GM12878 (cell line): ENCODE results near the gene MYL7. TPM values are rescaled to one million over a fixed set of nuclear protein-coding genes. Genes with fewer than 3 reads are reported as not detected.

Source experiments
- ATAC-seq: fragments of 200-7000 bp; cut with Tn5 transposase; 3 replicates; pipeline ENCODE4 v1.9.1; 2020; ENCODE audit warnings: mild to moderate bottlenecking, moderate library complexity
- BruUV-seq: library from RNA; stranded (reverse); fragments of 400-500 nt; replicated peaks from 2 replicates; lab custom pipeline; 2021; lab: Mats Ljungman, UMichigan
- CTCF ChIA-PET: fragments of 300-600 bp; sonication (Branson Sonifier 250); formaldehyde crosslinking; extraction: SDS; loops from one replicate; lab custom pipeline; 2021; ENCODE audit warnings: inconsistent platforms; lab: Yijun Ruan, JAX
- POLR2A ChIA-PET: fragments of 350-600 bp; formaldehyde crosslinking; extraction: SDS; loops from one replicate; lab custom pipeline; 2021; ENCODE audit warnings: inconsistent platforms; lab: Charles Lee
- RAD21 ChIA-PET: fragments of 300-600 bp; sonication (Branson Sonifier 250); formaldehyde crosslinking; loops from one replicate; lab custom pipeline; 2023; ENCODE audit warnings: antibody characterized with exemption; ENCODE audit not compliant: unreplicated experiment; lab: Charles Lee
- SMC1A ChIA-PET: fragments of 300-600 bp; sonication (Branson Sonifier 250); formaldehyde crosslinking; loops from one replicate; lab custom pipeline; 2023; ENCODE audit not compliant: unreplicated experiment, uncharacterized antibody; lab: Charles Lee
- DNase-seq: peaks from one replicate; pipeline ENCODE4 v3.0.0-alpha.2; 2011; ENCODE audit warnings: low read depth, low spot score
- FAIRE-seq: peaks from 3 replicates; lab custom pipeline; 2011; peaks lifted over from hg19 to GRCh38; lab: Jason Lieb, UNC
- H2AFZ ChIP-seq: 2 replicates; pipeline ENCODE4 v1.6.0; 2011; ENCODE audit warnings: low read depth, low read length, control low read depth; ENCODE audit not compliant: control insufficient read depth
- H3K27ac ChIP-seq: 2 replicates; pipeline ENCODE4 v1.5.1; 2011; ENCODE audit warnings: control low read depth; ENCODE audit not compliant: control insufficient read depth, insufficient read depth
- H3K27me3 ChIP-seq, 2 experiments: replicated peaks in 1 of 2; 2 replicates each; pipeline versions ENCODE4 v1.6.0 to v1.6.1; 2011; ENCODE audit warnings: low read length in 1 of 2; ENCODE audit not compliant: control insufficient read depth in 2 of 2, insufficient read depth in 2 of 2
- H3K36me3 ChIP-seq, 2 experiments: 2 replicates each; pipeline ENCODE4 v1.5.1; 2011; ENCODE audit warnings: low read length in 1 of 2; ENCODE audit not compliant: control insufficient read depth in 2 of 2, insufficient read depth in 2 of 2
- H3K4me1 ChIP-seq: 2 replicates; pipeline ENCODE4 v1.6.1; 2011; ENCODE audit warnings: mild to moderate bottlenecking, low read length, moderate library complexity, mixed read lengths; ENCODE audit not compliant: control insufficient read depth, insufficient read depth
- H3K4me2 ChIP-seq: 2 replicates; pipeline ENCODE4 v1.6.0; 2011; ENCODE audit warnings: control low read depth; ENCODE audit not compliant: control insufficient read depth, insufficient read depth
- H3K4me3 ChIP-seq: fragments of 200-600 bp; sonication (generic); 2 replicates; pipeline ENCODE4 v1.5.1; 2016
- H3K79me2 ChIP-seq: 2 replicates; pipeline ENCODE4 v1.6.0; 2011; ENCODE audit warnings: low read length; ENCODE audit not compliant: control insufficient read depth, insufficient read depth
- H3K9ac ChIP-seq: 2 replicates; pipeline ENCODE4 v1.8.0; 2011; ENCODE audit warnings: low read length, control low read depth, mixed read lengths; ENCODE audit not compliant: control insufficient read depth, insufficient read depth
- H3K9me3 ChIP-seq: replicated peaks from 3 replicates; pipeline ENCODE4 v1.5.1; 2011; ENCODE audit warnings: mild to moderate bottlenecking, low read length; ENCODE audit not compliant: control insufficient read depth, insufficient read depth
- H4K20me1 ChIP-seq: 2 replicates; pipeline ENCODE4 v1.6.0; 2011; ENCODE audit not compliant: control insufficient read depth, insufficient read depth
- HDGF ChIP-seq: fragments of 450-650 bp; IDR thresholded peaks from 2 replicates; pipeline ENCODE4 v1.6.1; 2016; ENCODE audit warnings: antibody characterized with exemption
- NR2C1 ChIP-seq: fragments of 450-650 bp; IDR thresholded peaks from 2 replicates; pipeline ENCODE4 v1.6.1; 2017; ENCODE audit warnings: antibody characterized with exemption, mild to moderate bottlenecking, moderate library complexity
- PAX5 ChIP-seq: IDR thresholded peaks from 2 replicates; pipeline ENCODE4 v1.6.1; 2011; ENCODE audit warnings: low read depth, low read length, borderline replicate concordance
- POU2F2 ChIP-seq: IDR thresholded peaks from 3 replicates; pipeline ENCODE4 v1.6.1; 2011; ENCODE audit warnings: low read depth, mild to moderate bottlenecking, low read length, borderline replicate concordance
- RCOR1 ChIP-seq: conservative IDR thresholded peaks from 2 replicates; pipeline ENCODE4 v1.6.1; 2012; ENCODE audit warnings: low read depth, low read length, improper control_type of control experiment
- RELA ChIP-seq: fragments of 450-650 bp; IDR thresholded peaks from 2 replicates; pipeline ENCODE4 v1.8.0; 2014; ENCODE audit warnings: borderline replicate concordance; ENCODE audit not compliant: partially characterized antibody
- SUPT20H ChIP-seq: IDR thresholded peaks from 2 replicates; pipeline ENCODE4 v1.6.1; 2011; ENCODE audit warnings: low read depth, mild to moderate bottlenecking, low read length, moderate library complexity, borderline replicate concordance; ENCODE audit not compliant: control insufficient read depth
- SUZ12 ChIP-seq: fragments of 200-600 bp; sonication (generic); IDR thresholded peaks from one replicate; pipeline ENCODE4 v1.6.1; 2018; ENCODE audit warnings: antibody characterized with exemption, mild to moderate bottlenecking; ENCODE audit not compliant: unreplicated experiment
- ZBED1 ChIP-seq: IDR thresholded peaks from 2 replicates; pipeline ENCODE4 v1.6.1; 2016; ENCODE audit warnings: borderline replicate concordance
- ZNF384 ChIP-seq: IDR thresholded peaks from 2 replicates; pipeline ENCODE4 v1.6.1; 2012; ENCODE audit warnings: low read depth, mild to moderate bottlenecking, low read length, improper control_type of control experiment, borderline replicate concordance
- WGBS: methylation state at CpG from one replicate; pipeline ENCODE4 v1.1.6; 2016; ENCODE audit warnings: low lambda C conversion rate; ENCODE audit not compliant: insufficient replicate concordance, insufficient coverage; ENCODE audit errors: missing lambda C conversion rate; 5-methylcytosine and 5-hydroxymethylcytosine counted together
- in situ Hi-C: fragments of 300-500 bp; cut with MboI; formaldehyde crosslinking; loops from 9 replicates; pipeline ENCODE4 v1.14.3; 2018; ENCODE audit warnings: mixed read lengths
- intact Hi-C: fragments of 100-400 bp; cut with micrococcal nuclease; formaldehyde crosslinking; loops from one replicate; pipeline ENCODE4 v1.14.2; 2022; ENCODE audit not compliant: unreplicated experiment
- polyA plus RNA-seq, 11 experiments: library from polyadenylated mRNA; depleted of rRNA in 4 of 11; unstranded in 6 of 11; stranded (reverse) in 5 of 11; fragments of >200 nt; fragmentation: Nextera tagmentation in 4 of 11; fragmentation: Illumina TruSeq in 1 of 11; extraction: Ambion mirVana in 4 of 11; extraction: Trizol in 1 of 11; gene quantifications; 1 replicate in 1 of 11; 2 replicates in 10 of 11; pipeline versions ENCODE4 v1.2.1 to v1.2.3, GENCODE V29; 2011 to 2016; ENCODE audit warnings: inconsistent platforms in 2 of 11, missing spikeins in 2 of 11, low read depth in 1 of 11
- total RNA-seq, 4 experiments: library from RNA; depleted of rRNA in 3 of 4; stranded (reverse); fragments of >200 nt in 3 of 4; fragmentation: Illumina TruSeq in 1 of 4; extraction: Trizol in 1 of 4; gene quantifications; 2 replicates each; pipeline versions ENCODE4 v1.2.1 to v1.2.3, GENCODE V29; 2013 to 2021
- TF ChIP-seq, protein P1 (sequence below): IDR thresholded peaks from 2 replicates; pipeline ENCODE4 v1.6.1; 2012; ENCODE audit warnings: improper control_type of control experiment, low read depth, low read length; ENCODE audit not compliant: insufficient replicate concordance
- TF ChIP-seq, protein P2 (sequence below): IDR thresholded peaks from 2 replicates; pipeline ENCODE4 v1.6.1; 2011; ENCODE audit warnings: mild to moderate bottlenecking, low read depth, low read length, moderate library complexity; ENCODE audit not compliant: insufficient replicate concordance
- TF ChIP-seq, protein P3 (sequence below): fragments of 450-650 bp; formaldehyde crosslinking; IDR thresholded peaks from 2 replicates; pipeline ENCODE4 v1.4.0; 2022; ENCODE audit warnings: mild to moderate bottlenecking, moderate library complexity

The MYL7 gene
- total and polyA plus RNA-seq, 10 of the 15 experiments (the other 5 are each of a cell fraction or from before 2014, with no cell fraction given), result 1.9 TPM; not detected in 9

DNA sequence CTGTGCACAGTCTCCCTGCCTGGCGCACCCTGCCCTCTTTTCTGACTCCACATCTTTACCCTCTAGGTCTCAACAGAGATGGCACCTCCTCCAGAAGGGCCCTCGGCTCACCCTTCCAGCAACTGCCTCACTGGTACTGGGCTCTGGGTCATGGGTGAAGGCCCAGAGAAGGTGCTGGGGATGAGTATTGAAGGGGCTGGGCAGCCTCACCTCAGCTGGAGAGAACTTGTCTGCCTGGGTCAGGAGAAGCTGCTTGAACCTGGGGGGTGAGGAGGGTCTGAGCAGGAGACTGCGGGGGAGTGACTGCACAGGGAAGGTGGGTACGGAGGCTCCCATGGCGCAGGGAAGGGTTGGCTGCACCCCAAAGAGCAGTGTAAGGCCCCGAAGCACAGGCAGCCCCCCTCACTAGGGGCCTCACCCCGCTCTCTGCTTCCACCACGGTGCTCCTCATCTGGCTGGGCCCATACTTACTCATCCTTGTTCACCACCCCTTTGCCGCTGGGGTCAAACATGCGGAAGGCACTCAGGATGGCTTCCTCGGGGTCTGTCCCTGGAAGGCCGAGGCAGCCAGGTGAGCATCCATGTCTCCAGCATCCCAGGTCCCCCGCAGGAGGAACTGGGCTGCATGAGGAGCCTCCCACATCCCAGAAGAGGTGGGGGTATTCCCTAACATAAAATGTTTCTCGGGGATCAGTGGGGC is 1.7 kb downstream of the MYL7 start:
- no peak overlapping the region for H3K4me3 ChIP-seq
- no peak overlapping the region for H3K27ac ChIP-seq
- no peaks in the 10 kb centered on the region for H3K79me2 ChIP-seq
- H3K36me3 ChIP-seq, result no peaks in the 10 kb centered on the region
- intact Hi-C loops, result no loop called here
- no peaks in the 10 kb centered on the region for H3K9me3 ChIP-seq
- no peaks in the 10 kb centered on the region for H3K4me1 ChIP-seq
- H3K27me3 ChIP-seq, result no peaks in the 10 kb centered on the region
- FAIRE-seq (no peak), ATAC-seq (no peak), DNase-seq (no peak)
- RAD21 ChIA-PET, result no interaction called here
- no peak overlapping the region for H3K9ac ChIP-seq
- POLR2A ChIA-PET, result no interaction called here
- CTCF ChIA-PET, result no interaction called here
- TF ChIP-seq ZNF384 (no peak), NR2C1 (no peak), RCOR1 (no peak), SUPT20H (no peak), PAX5 (no peak), SUZ12 (no peak), HDGF (no peak), RELA (no peak), POU2F2 (no peak), ZBED1 (no peak)
- TF ChIP-seq, protein P1, sequence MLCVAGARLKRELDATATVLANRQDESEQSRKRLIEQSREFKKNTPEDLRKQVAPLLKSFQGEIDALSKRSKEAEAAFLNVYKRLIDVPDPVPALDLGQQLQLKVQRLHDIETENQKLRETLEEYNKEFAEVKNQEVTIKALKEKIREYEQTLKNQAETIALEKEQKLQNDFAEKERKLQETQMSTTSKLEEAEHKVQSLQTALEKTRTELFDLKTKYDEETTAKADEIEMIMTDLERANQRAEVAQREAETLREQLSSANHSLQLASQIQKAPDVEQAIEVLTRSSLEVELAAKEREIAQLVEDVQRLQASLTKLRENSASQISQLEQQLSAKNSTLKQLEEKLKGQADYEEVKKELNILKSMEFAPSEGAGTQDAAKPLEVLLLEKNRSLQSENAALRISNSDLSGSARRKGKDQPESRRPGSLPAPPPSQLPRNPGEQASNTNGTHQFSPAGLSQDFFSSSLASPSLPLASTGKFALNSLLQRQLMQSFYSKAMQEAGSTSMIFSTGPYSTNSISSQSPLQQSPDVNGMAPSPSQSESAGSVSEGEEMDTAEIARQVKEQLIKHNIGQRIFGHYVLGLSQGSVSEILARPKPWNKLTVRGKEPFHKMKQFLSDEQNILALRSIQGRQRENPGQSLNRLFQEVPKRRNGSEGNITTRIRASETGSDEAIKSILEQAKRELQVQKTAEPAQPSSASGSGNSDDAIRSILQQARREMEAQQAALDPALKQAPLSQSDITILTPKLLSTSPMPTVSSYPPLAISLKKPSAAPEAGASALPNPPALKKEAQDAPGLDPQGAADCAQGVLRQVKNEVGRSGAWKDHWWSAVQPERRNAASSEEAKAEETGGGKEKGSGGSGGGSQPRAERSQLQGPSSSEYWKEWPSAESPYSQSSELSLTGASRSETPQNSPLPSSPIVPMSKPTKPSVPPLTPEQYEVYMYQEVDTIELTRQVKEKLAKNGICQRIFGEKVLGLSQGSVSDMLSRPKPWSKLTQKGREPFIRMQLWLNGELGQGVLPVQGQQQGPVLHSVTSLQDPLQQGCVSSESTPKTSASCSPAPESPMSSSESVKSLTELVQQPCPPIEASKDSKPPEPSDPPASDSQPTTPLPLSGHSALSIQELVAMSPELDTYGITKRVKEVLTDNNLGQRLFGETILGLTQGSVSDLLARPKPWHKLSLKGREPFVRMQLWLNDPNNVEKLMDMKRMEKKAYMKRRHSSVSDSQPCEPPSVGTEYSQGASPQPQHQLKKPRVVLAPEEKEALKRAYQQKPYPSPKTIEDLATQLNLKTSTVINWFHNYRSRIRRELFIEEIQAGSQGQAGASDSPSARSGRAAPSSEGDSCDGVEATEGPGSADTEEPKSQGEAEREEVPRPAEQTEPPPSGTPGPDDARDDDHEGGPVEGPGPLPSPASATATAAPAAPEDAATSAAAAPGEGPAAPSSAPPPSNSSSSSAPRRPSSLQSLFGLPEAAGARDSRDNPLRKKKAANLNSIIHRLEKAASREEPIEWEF, result no peak
- TF ChIP-seq, protein P2, sequence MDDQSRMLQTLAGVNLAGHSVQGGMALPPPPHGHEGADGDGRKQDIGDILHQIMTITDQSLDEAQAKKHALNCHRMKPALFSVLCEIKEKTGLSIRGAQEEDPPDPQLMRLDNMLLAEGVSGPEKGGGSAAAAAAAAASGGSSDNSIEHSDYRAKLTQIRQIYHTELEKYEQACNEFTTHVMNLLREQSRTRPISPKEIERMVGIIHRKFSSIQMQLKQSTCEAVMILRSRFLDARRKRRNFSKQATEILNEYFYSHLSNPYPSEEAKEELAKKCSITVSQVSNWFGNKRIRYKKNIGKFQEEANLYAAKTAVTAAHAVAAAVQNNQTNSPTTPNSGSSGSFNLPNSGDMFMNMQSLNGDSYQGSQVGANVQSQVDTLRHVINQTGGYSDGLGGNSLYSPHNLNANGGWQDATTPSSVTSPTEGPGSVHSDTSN, result no peak
- TF ChIP-seq, protein P3, sequence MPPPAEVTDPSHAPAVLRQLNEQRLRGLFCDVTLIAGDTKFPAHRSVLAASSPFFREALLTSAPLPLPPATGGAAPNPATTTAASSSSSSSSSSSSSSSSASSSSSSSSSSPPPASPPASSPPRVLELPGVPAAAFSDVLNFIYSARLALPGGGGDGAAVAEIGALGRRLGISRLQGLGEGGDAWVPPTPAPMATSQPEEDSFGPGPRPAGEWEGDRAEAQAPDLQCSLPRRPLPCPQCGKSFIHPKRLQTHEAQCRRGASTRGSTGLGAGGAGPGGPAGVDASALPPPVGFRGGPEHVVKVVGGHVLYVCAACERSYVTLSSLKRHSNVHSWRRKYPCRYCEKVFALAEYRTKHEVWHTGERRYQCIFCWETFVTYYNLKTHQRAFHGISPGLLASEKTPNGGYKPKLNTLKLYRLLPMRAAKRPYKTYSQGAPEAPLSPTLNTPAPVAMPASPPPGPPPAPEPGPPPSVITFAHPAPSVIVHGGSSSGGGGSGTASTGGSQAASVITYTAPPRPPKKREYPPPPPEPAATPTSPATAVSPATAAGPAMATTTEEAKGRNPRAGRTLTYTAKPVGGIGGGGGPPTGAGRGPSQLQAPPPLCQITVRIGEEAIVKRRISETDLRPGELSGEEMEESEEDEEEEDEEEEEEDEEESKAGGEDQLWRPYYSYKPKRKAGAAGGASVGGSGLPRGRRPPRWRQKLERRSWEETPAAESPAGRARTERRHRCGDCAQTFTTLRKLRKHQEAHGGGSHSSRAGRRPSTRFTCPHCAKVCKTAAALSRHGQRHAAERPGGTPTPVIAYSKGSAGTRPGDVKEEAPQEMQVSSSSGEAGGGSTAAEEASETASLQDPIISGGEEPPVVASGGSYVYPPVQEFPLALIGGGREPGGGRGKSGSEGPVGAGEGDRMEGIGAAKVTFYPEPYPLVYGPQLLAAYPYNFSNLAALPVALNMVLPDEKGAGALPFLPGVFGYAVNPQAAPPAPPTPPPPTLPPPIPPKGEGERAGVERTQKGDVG (CRISPR knock-in tag), result no peak
- no peaks in the 10 kb centered on the region for H4K20me1 ChIP-seq
- WGBS, result 43% methylated on average over 14 of the region's 14 CpGs
- H2AFZ ChIP-seq, result no peak overlapping the region
- SMC1A ChIA-PET, result no interaction called here
- H3K4me2 ChIP-seq, result no peak overlapping the region
- in situ Hi-C loops, result no loop called here
- no TSS peak for BruUV-seq
